Mesendoderm (in vitro differentiated cells): Measurements from ENCODE around the gene FNBP1.

Source experiments
- DNase-seq: peaks from one replicate; pipeline ENCODE4 v3.0.0; 2013
- H2AK5ac ChIP-seq: 2 replicates; pipeline ENCODE4 v1.6.1; 2013; ENCODE audit warnings: low read length, inconsistent platforms
- H2BK120ac ChIP-seq: 2 replicates; pipeline ENCODE4 v1.6.1; 2013; ENCODE audit warnings: low read depth, mild to moderate bottlenecking, low read length, moderate library complexity, mixed read lengths
- H2BK15ac ChIP-seq: replicated peaks from 2 replicates; pipeline ENCODE4 v1.6.1; 2013; ENCODE audit warnings: low read depth, mild to moderate bottlenecking, moderate library complexity
- H2BK5ac ChIP-seq: 2 replicates; pipeline ENCODE4 v1.6.1; 2013; ENCODE audit warnings: low read length, inconsistent platforms
- H3K18ac ChIP-seq: 2 replicates; pipeline ENCODE4 v1.6.1; 2013; ENCODE audit warnings: mild to moderate bottlenecking, low read length, mixed read lengths
- H3K23ac ChIP-seq: one replicate; pipeline ENCODE4 v1.6.1; 2013; ENCODE audit warnings: low read length
- H3K27ac ChIP-seq: 2 replicates; pipeline ENCODE4 v1.5.1; 2013; ENCODE audit warnings: low read depth, mild to moderate bottlenecking, inconsistent platforms, low read length, moderate library complexity
- H3K27me3 ChIP-seq: 2 replicates; pipeline ENCODE4 v1.6.1; 2013; ENCODE audit warnings: low read length, control low read depth, mild to moderate bottlenecking, inconsistent platforms; ENCODE audit not compliant: insufficient read depth, poor library complexity
- H3K36me3 ChIP-seq: 2 replicates; pipeline ENCODE4 v1.6.1; 2013; ENCODE audit warnings: low read length, inconsistent platforms; ENCODE audit not compliant: control insufficient read depth, insufficient read depth
- H3K4ac ChIP-seq: one replicate; pipeline ENCODE4 v1.6.1; 2013; ENCODE audit warnings: low read depth, mild to moderate bottlenecking, low read length, moderate library complexity
- H3K4me1 ChIP-seq: 2 replicates; pipeline ENCODE4 v1.6.1; 2013; ENCODE audit warnings: low read depth, low read length, inconsistent platforms; ENCODE audit not compliant: control insufficient read depth
- H3K4me2 ChIP-seq: 2 replicates; pipeline ENCODE4 v1.6.1; 2013; ENCODE audit warnings: low read length
- H3K4me3 ChIP-seq: 2 replicates; pipeline ENCODE4 v1.5.1; 2013; ENCODE audit warnings: mild to moderate bottlenecking, low read length
- H3K56ac ChIP-seq: one replicate; pipeline ENCODE4 v1.6.1; 2013; ENCODE audit warnings: low read length
- H3K79me1 ChIP-seq: 2 replicates; pipeline ENCODE4 v1.6.1; 2013; ENCODE audit warnings: low read length, inconsistent platforms
- H3K79me2 ChIP-seq: 2 replicates; pipeline ENCODE4 v1.6.1; 2013; ENCODE audit warnings: mild to moderate bottlenecking, low read length; ENCODE audit not compliant: control insufficient read depth, insufficient read depth
- H3K9ac ChIP-seq: 2 replicates; pipeline ENCODE4 v1.6.1; 2013; ENCODE audit warnings: low read length, inconsistent platforms
- H4K5ac ChIP-seq: one replicate; pipeline ENCODE4 v1.6.1; 2013; ENCODE audit warnings: low read length
- H4K8ac ChIP-seq: one replicate; pipeline ENCODE4 v1.6.1; 2013; ENCODE audit warnings: low read depth, mild to moderate bottlenecking, control low read depth, low read length, moderate library complexity
- WGBS: extraction: QIAGEN DNeasy Blood & Tissue Kit; methylation state at CpG from one replicate; pipeline ENCODE4 v1.1.7; 2013; ENCODE audit warnings: low lambda C conversion rate, missing lambda C conversion rate; ENCODE audit not compliant: insufficient coverage; ENCODE audit errors: extremely low coverage; 5-methylcytosine and 5-hydroxymethylcytosine counted together

FNBP1 gene

GRCh38 chr9:129875687-129876395 is 167.1 kb downstream of the FNBP1 start:
- H3K36me3 ChIP-seq = no peaks in the 10 kb centered on the region
- no CpG with 5 or more reads among the region's 27 CpGs for WGBS
- DNase-seq = no peak
- H3K4me1 ChIP-seq = no peaks in the 10 kb centered on the region
- no peaks in the 10 kb centered on the region for H3K79me2 ChIP-seq
- no peak overlapping the region for H4K8ac ChIP-seq
- no peaks in the 10 kb centered on the region for H3K79me1 ChIP-seq
- no peak overlapping the region for H3K4ac ChIP-seq
- no peak overlapping the region for H2AK5ac ChIP-seq
- no peaks in the 10 kb centered on the region for H3K27me3 ChIP-seq
- no peak overlapping the region for H3K27ac ChIP-seq
- H3K9ac ChIP-seq = no peak overlapping the region
- H3K4me2 ChIP-seq = no peak overlapping the region
- no peak overlapping the region for H3K4me3 ChIP-seq
- H3K18ac ChIP-seq = no peak overlapping the region
- H3K56ac ChIP-seq = no peak overlapping the region
- H2BK15ac ChIP-seq = no peak overlapping the region
- no peak overlapping the region for H3K23ac ChIP-seq
- no peak overlapping the region for H2BK120ac ChIP-seq
- no peak overlapping the region for H4K5ac ChIP-seq
- H2BK5ac ChIP-seq = no peak overlapping the region

GRCh38 chr9:129875181-129875611 is 167.8 kb downstream of the FNBP1 start:
- no peak overlapping the region for H3K4me2 ChIP-seq
- no peak overlapping the region for H2AK5ac ChIP-seq
- peak; percentile 42 for DNase-seq
- H3K36me3 ChIP-seq = no peaks in the 10 kb centered on the region
- no peak overlapping the region for H2BK120ac ChIP-seq
- H2BK15ac ChIP-seq = no peak overlapping the region
- no peak overlapping the region for H3K4me3 ChIP-seq
- no peak overlapping the region for H3K4ac ChIP-seq
- H3K4me1 ChIP-seq = no peaks in the 10 kb centered on the region
- H4K8ac ChIP-seq = no peak overlapping the region
- H3K27ac ChIP-seq = no peak overlapping the region
- H3K79me2 ChIP-seq = no peaks in the 10 kb centered on the region
- WGBS = no CpG with 5 or more reads among the region's 23 CpGs
- no peak overlapping the region for H3K56ac ChIP-seq
- H3K18ac ChIP-seq = no peak overlapping the region
- H4K5ac ChIP-seq = no peak overlapping the region
- H3K23ac ChIP-seq = no peak overlapping the region
- no peaks in the 10 kb centered on the region for H3K79me1 ChIP-seq
- no peak overlapping the region for H3K9ac ChIP-seq
- H3K27me3 ChIP-seq = no peaks in the 10 kb centered on the region
- no peak overlapping the region for H2BK5ac ChIP-seq

DNA sequence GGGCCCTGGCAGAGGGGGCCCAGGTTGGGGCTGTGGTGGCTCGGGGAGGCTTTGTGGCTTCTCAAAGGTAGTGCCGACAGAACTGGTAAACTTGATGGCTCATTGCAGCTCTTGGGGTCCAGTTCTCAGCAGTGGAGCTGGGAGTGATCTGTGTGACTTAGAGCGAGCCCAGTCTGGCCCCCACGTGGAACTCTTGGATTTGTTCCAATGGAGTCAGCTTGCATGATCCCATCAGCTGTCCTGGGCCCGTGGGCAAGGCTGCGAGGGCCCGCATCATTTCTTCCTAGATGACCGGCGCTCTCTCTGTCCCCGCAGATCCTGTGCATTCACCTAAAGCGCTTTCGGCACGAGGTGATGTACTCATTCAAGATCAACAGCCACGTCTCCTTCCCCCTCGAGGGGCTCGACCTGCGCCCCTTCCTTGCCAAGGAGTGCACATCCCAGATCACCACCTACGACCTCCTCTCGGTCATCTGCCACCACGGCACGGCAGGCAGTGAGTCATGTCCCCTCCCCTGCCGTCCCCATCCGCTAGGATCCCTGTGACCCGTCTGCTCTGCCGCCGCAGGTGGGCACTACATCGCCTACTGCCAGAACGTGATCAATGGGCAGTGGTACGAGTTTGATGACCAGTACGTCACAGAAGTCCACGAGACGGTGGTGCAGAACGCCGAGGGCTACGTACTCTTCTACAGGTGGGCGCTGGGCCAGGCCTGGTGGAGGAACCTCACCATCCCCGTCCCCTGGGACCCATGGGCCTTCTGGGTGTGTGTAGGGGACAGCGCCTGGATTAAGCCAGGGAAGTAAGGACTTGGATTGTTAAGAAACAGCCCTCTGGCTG is 168.5 kb downstream of the FNBP1 start:
- no peak overlapping the region for H3K27ac ChIP-seq
- WGBS = no CpG with 5 or more reads among the region's 38 CpGs
- no peak overlapping the region for H3K18ac ChIP-seq
- no peak overlapping the region for H3K9ac ChIP-seq
- no peak overlapping the region for H3K23ac ChIP-seq
- no peaks in the 10 kb centered on the region for H3K79me1 ChIP-seq
- H2AK5ac ChIP-seq = no peak overlapping the region
- no peak overlapping the region for H4K8ac ChIP-seq
- H2BK120ac ChIP-seq = no peak overlapping the region
- H3K4me3 ChIP-seq = no peak overlapping the region
- no peak overlapping the region for H2BK5ac ChIP-seq
- no peak overlapping the region for H3K4me2 ChIP-seq
- H3K4me1 ChIP-seq = no peaks in the 10 kb centered on the region
- no peak overlapping the region for H2BK15ac ChIP-seq
- H4K5ac ChIP-seq = no peak overlapping the region
- H3K4ac ChIP-seq = no peak overlapping the region
- DNase-seq = no peak
- no peaks in the 10 kb centered on the region for H3K27me3 ChIP-seq
- no peak overlapping the region for H3K56ac ChIP-seq
- H3K79me2 ChIP-seq = no peaks in the 10 kb centered on the region
- no peaks in the 10 kb centered on the region for H3K36me3 ChIP-seq

DNA sequence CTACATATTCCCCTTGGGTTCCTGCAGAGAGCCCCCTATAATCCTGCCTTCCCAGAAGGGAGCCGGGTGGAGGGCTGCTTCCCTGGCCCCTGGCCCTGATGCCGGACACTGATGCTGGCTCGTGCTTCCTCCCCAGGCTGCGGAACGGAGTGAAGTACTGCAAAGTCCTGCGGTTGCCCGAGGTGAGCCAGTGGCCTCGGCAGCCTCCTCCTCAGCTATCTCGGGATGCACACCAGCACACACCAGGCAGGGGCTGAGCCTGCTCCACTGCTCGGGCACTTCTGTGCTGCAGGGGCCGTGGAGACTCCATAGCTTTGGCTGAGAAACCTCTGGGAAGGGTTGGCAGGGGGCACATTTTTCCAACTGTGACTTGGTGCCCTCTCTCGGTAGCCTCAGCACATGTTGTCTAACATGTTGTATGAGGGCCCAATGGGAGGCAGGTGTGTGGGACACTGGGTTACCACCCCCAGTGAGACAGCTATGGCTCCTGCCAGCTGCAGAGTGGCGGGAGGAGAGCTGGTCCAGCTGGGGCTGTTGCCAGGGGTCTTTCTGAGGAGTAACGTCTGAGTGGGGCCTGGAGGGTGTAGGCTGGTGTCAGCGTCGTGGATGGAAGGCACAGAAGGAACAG is 169.3 kb downstream of the FNBP1 start:
- Histone ChIP-seq H3K27ac (no peak overlapping the region), H3K4me2 (no peak overlapping the region), H2BK5ac (no peak overlapping the region), H2AK5ac (no peak overlapping the region), H4K5ac (no peak overlapping the region), H3K9ac (no peak overlapping the region), H4K8ac (no peak overlapping the region), H3K36me3 (no peaks in the 10 kb centered on the region), H3K4me3 (no peak overlapping the region), H3K4ac (no peak overlapping the region), H2BK15ac (no peak overlapping the region), H3K23ac (no peak overlapping the region), H3K18ac (no peak overlapping the region), H2BK120ac (no peak overlapping the region), H3K79me1 (no peaks in the 10 kb centered on the region), H3K56ac (no peak overlapping the region), H3K4me1 (no peaks in the 10 kb centered on the region), H3K27me3 (no peaks in the 10 kb centered on the region), H3K79me2 (no peaks in the 10 kb centered on the region)
- DNase-seq = no peak
- no CpG with 5 or more reads among the region's 16 CpGs for WGBS

- no peak overlapping the region for H3K4me2 ChIP-seq
- no peak overlapping the region for H2BK15ac ChIP-seq
- H4K8ac ChIP-seq = no peak overlapping the region
- H4K5ac ChIP-seq = no peak overlapping the region
- H3K4ac ChIP-seq = no peak overlapping the region
- no peak overlapping the region for H2AK5ac ChIP-seq
- no CpG with 5 or more reads among the region's 11 CpGs for WGBS
- no peaks in the 10 kb centered on the region for H3K79me2 ChIP-seq
- no peak overlapping the region for H3K27ac ChIP-seq
- H3K4me3 ChIP-seq = no peak overlapping the region
- H3K18ac ChIP-seq = no peak overlapping the region
- no peak overlapping the region for H2BK5ac ChIP-seq
- H3K23ac ChIP-seq = no peak overlapping the region
- no peak overlapping the region for H3K56ac ChIP-seq
- no peak for DNase-seq
- H3K27me3 ChIP-seq = no peaks in the 10 kb centered on the region
- H3K79me1 ChIP-seq = no peaks in the 10 kb centered on the region
- H3K4me1 ChIP-seq = no peaks in the 10 kb centered on the region
- H3K9ac ChIP-seq = no peak overlapping the region
- no peak overlapping the region for H2BK120ac ChIP-seq
- H3K36me3 ChIP-seq = no peaks in the 10 kb centered on the region
Observed at GRCh38 chr9:129871046-129871445, 171.9 kb downstream of the FNBP1 start.
